Neural progenitor cell (in vitro differentiated cells): ENCODE measurements around the gene DCST2.

ENCODE experiments used
- EZH2 ChIP-seq: fragments of 200-600 bp; sonication (generic); IDR thresholded peaks from 2 replicates; pipeline ENCODE4 v1.6.1; 2017; ENCODE audit warnings: antibody characterized with exemption, mild to moderate bottlenecking, moderate library complexity
- TF ChIP-seq, protein P1 (sequence below): fragments of 200-600 bp; sonication (generic); IDR thresholded peaks from 2 replicates; pipeline ENCODE4 v1.5.1; 2017; ENCODE audit warnings: antibody characterized with exemption, mild to moderate bottlenecking

DNA sequence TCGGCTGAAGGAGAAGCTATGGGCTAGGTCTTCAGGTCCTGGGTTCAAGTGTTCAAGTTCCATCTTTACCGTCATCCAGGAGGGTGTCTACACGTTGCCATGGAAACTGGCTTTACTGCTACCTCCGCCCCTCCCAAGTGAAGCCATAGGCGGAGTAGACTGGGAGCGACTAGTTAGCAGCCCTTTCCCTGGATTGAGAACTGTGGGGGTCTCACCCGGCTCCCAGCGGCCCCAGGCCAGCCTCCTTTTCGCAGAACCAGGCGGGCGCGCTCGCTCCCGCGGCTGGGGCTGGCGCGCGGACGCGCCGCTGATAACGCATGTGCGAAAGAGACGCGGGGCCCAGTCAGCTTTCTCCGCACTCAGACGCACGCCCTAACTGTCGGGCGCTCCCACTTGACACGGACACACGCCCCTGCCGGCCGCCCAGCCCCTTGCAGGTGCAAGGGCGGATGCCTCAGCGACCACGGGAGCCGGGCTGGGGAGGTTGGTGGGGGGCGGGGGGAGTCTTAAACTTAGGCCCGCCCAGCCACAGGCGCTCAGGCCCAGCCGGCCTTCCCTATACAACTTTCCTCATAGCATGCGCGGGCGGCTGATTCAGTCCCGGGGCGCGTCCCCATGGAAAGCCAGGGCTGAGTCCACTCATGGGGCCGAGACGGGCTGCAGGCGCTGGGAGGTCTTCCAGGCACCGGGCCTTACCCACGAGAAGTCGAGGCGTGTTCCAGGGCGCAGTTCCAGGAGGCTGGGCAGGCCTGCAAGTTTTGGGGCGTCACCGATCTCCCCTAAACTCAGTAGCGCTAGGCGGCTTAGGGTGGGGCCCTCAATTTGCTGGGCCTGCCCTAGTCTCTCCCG, 37.4 kb upstream of the DCST2 start:
- TF ChIP-seq, protein P1, sequence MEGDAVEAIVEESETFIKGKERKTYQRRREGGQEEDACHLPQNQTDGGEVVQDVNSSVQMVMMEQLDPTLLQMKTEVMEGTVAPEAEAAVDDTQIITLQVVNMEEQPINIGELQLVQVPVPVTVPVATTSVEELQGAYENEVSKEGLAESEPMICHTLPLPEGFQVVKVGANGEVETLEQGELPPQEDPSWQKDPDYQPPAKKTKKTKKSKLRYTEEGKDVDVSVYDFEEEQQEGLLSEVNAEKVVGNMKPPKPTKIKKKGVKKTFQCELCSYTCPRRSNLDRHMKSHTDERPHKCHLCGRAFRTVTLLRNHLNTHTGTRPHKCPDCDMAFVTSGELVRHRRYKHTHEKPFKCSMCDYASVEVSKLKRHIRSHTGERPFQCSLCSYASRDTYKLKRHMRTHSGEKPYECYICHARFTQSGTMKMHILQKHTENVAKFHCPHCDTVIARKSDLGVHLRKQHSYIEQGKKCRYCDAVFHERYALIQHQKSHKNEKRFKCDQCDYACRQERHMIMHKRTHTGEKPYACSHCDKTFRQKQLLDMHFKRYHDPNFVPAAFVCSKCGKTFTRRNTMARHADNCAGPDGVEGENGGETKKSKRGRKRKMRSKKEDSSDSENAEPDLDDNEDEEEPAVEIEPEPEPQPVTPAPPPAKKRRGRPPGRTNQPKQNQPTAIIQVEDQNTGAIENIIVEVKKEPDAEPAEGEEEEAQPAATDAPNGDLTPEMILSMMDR, result peak; percentile 63
- TF ChIP-seq EZH2, result no peak
